ENCODE results near the gene WASF2.

GRCh38 chr1:27492796-27493195 is 2.8 kb upstream of the WASF2 start:
- TF ChIP-seq CTCF (IDR thresholded peaks at IDR 0.05; ENCODE audit: control extremely low read depth in 1 of 3, insufficient read depth in 1 of 3, low read depth in 1 of 3, low read length in 3 of 3) (no peak), MAFK (IDR thresholded peaks at IDR 0.05; ENCODE audit: low read depth, low read length) (no peak), TAF1 (IDR thresholded peaks at IDR 0.05; ENCODE audit: low read depth, low read length) (no peak), ZNF274 (IDR thresholded peaks at IDR 0.05; ENCODE audit: borderline replicate concordance, extremely low read depth, low read length) (no peak), SIRT6 (IDR thresholded peaks at IDR 0.05; ENCODE audit: low read length) (no peak), GABPA (IDR thresholded peaks at IDR 0.05; ENCODE audit: borderline replicate concordance, insufficient read depth, low read length) (no peak), JUN (IDR thresholded peaks at IDR 0.05; ENCODE audit: low read depth, low read length) (no peak), RAD21 (IDR thresholded peaks at IDR 0.05 in 1 of 2, conservative IDR thresholded peaks at IDR 0.05 in 1 of 2; ENCODE audit: low read depth in 2 of 2, low read length in 2 of 2) (no peak)

Data from H1 (cell line).